ENCODE results near the gene FKBP10.
A peak's percentile ranks its signal among the peaks of the same experiment; 100 is the strongest.

Gene FKBP10

DNA sequence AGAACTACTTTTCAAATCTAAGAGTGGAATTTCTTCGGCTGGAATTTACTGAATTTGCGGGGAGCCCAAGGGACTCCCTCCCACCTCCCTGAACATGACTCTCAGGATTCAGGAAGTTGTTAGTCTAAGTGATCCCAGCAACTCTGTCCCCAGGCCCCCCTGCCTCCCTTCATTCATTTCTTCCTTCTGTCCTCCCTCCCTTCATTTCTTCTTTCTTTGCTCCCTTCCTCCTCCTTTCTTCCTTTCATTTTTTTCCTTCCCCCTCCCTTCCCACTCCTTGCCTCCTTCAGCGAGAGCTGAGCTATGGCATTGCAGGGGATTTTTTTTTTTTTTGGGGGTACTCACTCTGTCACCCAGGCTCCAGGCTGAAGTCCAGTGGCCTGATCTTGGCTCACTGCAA lies 15.4 kb upstream of the FKBP10 start:
- TF ChIP-seq, protein P1, sequence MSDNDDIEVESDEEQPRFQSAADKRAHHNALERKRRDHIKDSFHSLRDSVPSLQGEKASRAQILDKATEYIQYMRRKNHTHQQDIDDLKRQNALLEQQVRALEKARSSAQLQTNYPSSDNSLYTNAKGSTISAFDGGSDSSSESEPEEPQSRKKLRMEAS (IDR thresholded peaks at IDR 0.05; ENCODE audit: low read depth, low read length): no peak
- TF ChIP-seq MYC (IDR thresholded peaks at IDR 0.05; ENCODE audit: low read depth, low read length) (no peak), POLR2A (IDR thresholded peaks at IDR 0.05; ENCODE audit: extremely low read depth, insufficient read length) (no peak), CTCF (IDR thresholded peaks at IDR 0.05; ENCODE audit: low read depth, low read length) (no peak)
- DNase-seq (ENCODE audit: low read depth): no peak
- H3K4me3 ChIP-seq (ENCODE audit: low read depth, low read length): no peak overlapping the region

- H3K4me3 ChIP-seq (ENCODE audit: low read depth, low read length): no peak overlapping the region
- DNase-seq (ENCODE audit: low read depth): no peak
- TF ChIP-seq CTCF (IDR thresholded peaks at IDR 0.05; ENCODE audit: low read depth, low read length) (no peak), POLR2A (IDR thresholded peaks at IDR 0.05; ENCODE audit: extremely low read depth, insufficient read length) (no peak), MYC (IDR thresholded peaks at IDR 0.05; ENCODE audit: low read depth, low read length) (no peak)
- TF ChIP-seq, protein P1 (IDR thresholded peaks at IDR 0.05; ENCODE audit: low read depth, low read length): no peak
These were observed 13.4 kb upstream of the FKBP10 start for GRCh38 chr17:41799366-41799765.

GRCh38 chr17:41800601-41801373 lies 12.0 kb upstream of the FKBP10 start:
- no peak for TF ChIP-seq MYC (IDR thresholded peaks at IDR 0.05; ENCODE audit: low read depth, low read length)
- TF ChIP-seq POLR2A (IDR thresholded peaks at IDR 0.05; ENCODE audit: extremely low read depth, insufficient read length): no peak
- no peak for TF ChIP-seq CTCF (IDR thresholded peaks at IDR 0.05; ENCODE audit: low read depth, low read length)
- TF ChIP-seq, protein P1 (IDR thresholded peaks at IDR 0.05; ENCODE audit: low read depth, low read length): no peak
- no peak overlapping the region for H3K4me3 ChIP-seq (ENCODE audit: low read depth, low read length)
- DNase-seq (ENCODE audit: low read depth): no peak

- peak; percentile 93 for TF ChIP-seq CTCF (IDR thresholded peaks at IDR 0.05; ENCODE audit: low read depth, low read length)
- TF ChIP-seq, protein P1 (IDR thresholded peaks at IDR 0.05; ENCODE audit: low read depth, low read length): 0 out of 2 replicates have a peak, but pooled peaks have one; percentile 23
- TF ChIP-seq MYC (IDR thresholded peaks at IDR 0.05; ENCODE audit: low read depth, low read length): no peak
These were observed 11.2 kb upstream of the FKBP10 start for GRCh38 chr17:41801374-41802271.

DNA sequence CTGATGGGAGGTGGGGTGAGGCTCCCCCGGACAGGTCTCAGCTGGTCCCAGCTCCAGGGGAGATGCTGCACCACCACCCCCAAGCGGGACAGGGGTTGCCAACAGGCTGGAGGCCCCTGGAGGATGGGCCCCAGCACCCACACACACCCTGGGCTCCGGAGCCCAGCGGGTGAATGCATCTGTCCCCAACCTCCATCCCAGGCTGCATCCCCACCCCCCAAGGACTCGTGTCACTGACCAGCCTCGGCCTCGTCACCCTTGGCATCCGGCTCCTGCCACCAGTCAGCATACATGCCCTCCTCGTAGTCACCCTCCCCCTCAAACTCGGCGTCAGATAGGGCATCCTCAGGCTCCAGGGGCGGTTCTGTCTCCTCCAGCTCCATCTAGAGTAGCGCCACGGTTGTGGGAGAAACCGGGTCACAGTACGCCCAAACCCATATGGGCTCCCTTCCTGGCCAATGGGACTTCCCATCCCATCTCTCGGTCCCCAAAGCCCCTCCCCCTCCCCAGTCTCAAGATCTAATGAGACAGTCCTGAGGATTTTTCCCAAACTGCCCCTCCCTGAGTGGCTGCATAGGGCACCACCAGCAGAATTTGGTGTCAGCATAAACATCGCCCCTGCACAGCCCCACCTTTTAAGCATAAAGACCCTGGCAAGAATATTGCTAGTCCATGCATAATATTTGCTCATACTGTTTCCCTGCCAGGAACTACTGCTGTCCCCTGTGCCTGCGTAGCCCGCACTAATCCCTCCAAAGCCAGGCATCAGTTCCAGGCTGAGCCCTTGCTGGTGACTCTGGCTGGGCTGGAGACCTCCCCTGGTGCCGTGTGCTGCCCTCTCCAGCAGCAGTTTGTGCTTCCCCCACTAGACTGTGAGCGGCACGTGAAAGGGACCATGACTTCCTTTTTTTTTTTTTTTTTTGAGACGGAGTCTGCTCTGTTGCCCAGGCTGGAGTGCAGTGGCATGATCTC lies 9.5 kb upstream of the FKBP10 start:
- H3K4me3 ChIP-seq (ENCODE audit: low read depth, low read length): no peak overlapping the region
- peak; percentile 72 for DNase-seq (ENCODE audit: low read depth)
- TF ChIP-seq, protein P1 (IDR thresholded peaks at IDR 0.05; ENCODE audit: low read depth, low read length): peak; percentile 75
- TF ChIP-seq CTCF (IDR thresholded peaks at IDR 0.05; ENCODE audit: low read depth, low read length) (no peak), POLR2A (IDR thresholded peaks at IDR 0.05; ENCODE audit: extremely low read depth, insufficient read length) (no peak), MYC (IDR thresholded peaks at IDR 0.05; ENCODE audit: low read depth, low read length) (peak; percentile 52; the same call in 1 of the 2 replicates)

More at GRCh38 chr17:41801374-41802271, 11.2 kb upstream of the FKBP10 start:
- DNase-seq (ENCODE audit: low read depth): peak; percentile 67
- no peak overlapping the region for H3K4me3 ChIP-seq (ENCODE audit: low read depth, low read length)
